GM12891 (cell line): ENCODE data around the gene CHD9.
"Not testable (repeated sequence)": the region's sequence is repeated elsewhere in the genome, so short reads cannot be mapped to it uniquely, and the experiment has no call there.

Source experiments
- DNase-seq: peaks from one replicate; pipeline ENCODE4 v3.0.0; 2011; ENCODE audit warnings: low spot score; ENCODE audit not compliant: insufficient read length
- FAIRE-seq: peaks from 2 replicates; lab custom pipeline; 2011; peaks lifted over from hg19 to GRCh38; lab: Jason Lieb, UNC
- PAX5 ChIP-seq: IDR thresholded peaks from 2 replicates; pipeline ENCODE4 v1.6.1; 2011; ENCODE audit warnings: low read length, moderate library complexity, mild to moderate bottlenecking; ENCODE audit not compliant: insufficient read depth, severe bottlenecking
- POLR2A ChIP-seq: IDR thresholded peaks from 2 replicates; pipeline ENCODE4 v1.6.1; 2011; ENCODE audit warnings: low read depth, low read length, control low read depth
- POLR2AphosphoS5 ChIP-seq: IDR thresholded peaks from 2 replicates; pipeline ENCODE4 v1.6.1; 2011; ENCODE audit warnings: low read depth, low read length, control low read depth
- POU2F2 ChIP-seq: IDR thresholded peaks from 2 replicates; pipeline ENCODE4 v1.6.1; 2011; ENCODE audit warnings: low read depth, mild to moderate bottlenecking, control low read depth, low read length, moderate library complexity
- SPI1 ChIP-seq: IDR thresholded peaks from 2 replicates; pipeline ENCODE4 v1.6.1; 2011; ENCODE audit warnings: low read depth, low read length, control low read depth
- TAF1 ChIP-seq: IDR thresholded peaks from 2 replicates; pipeline ENCODE4 v1.6.1; 2011; ENCODE audit warnings: low read depth, low read length, control low read depth

Gene CHD9

GRCh38 chr16:53061256-53061655, 6.5 kb downstream of the CHD9 start:
- FAIRE-seq (peak; percentile 31), DNase-seq (no peak)
- TF ChIP-seq TAF1, result no peak

DNA sequence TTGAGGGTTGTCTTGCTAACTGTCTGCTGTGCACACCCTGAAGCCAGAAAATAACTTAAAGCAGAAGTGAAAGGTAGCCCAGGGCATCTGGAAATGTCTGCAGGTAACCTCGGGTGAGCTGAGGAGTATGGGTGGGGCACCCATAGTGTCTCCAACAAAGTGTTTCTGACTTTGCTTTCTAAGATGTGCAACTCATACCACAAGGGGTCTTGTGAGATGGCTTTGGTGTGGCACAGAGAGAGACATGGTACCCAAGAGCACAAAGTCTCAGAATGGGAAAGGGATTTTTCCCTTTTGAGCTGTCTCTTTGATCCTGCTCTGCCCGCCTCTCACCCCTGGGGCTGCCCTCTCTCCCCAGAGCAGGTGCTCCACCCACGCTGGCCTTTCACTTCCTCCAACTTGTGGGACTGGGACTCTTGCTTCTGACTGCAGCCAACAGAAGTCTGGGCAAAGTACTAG, 6.9 kb downstream of the CHD9 start:
- DNase-seq, result no peak
- TF ChIP-seq POLR2A (no peak), POU2F2 (peak; percentile 91), TAF1 (no peak; the same call in 1 of the 2 replicates), PAX5 (no peak), SPI1 (peak; percentile 97), POLR2AphosphoS5 (no peak; the same call in 1 of the 2 replicates)
- peak; percentile 88 for FAIRE-seq

DNA sequence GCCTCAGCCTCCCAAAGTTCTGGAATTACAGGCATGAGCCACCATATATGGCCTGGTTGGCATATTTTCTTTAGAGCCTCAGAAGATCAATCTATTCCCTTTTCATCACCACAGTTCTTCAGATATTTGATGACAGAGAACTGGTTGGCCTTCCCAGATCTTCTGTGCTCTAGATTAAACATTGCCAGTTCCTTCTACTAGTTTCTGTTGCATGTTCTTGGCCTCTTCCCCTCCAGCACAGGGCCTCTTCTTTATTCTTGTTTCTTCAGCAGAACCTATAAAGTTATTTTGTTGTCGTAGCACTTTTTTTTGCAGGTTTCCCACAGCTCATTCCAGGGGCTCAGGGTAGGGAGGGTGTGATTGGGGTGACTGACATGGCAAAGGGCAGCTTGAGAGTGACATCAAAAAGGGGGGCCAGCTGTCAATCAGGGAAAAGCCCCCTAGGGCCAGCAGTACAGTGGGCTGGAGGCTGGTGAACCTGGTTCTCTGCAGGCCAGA, 9.3 kb downstream of the CHD9 start:
- FAIRE-seq (no peak), DNase-seq (no peak)
- TF ChIP-seq POLR2AphosphoS5 (no peak), SPI1 (peak; percentile 34; the same call in 1 of the 2 replicates)

GRCh38 chr16:53065461-53066061, 10.8 kb downstream of the CHD9 start:
- TF ChIP-seq SPI1, result no peak
- TF ChIP-seq POLR2A, result no peak
- no peak for TF ChIP-seq POLR2AphosphoS5
- TF ChIP-seq POU2F2, result no peak
- no peak for TF ChIP-seq PAX5
- no peak for TF ChIP-seq TAF1
- DNase-seq (no peak), FAIRE-seq (no peak)

- FAIRE-seq (no peak), DNase-seq (no peak)
- TF ChIP-seq POU2F2, result no peak
- TF ChIP-seq SPI1, result no peak
- TF ChIP-seq POLR2A, result no peak
- no peak for TF ChIP-seq TAF1
- TF ChIP-seq POLR2AphosphoS5, result no peak
- no peak for TF ChIP-seq PAX5
Measured at GRCh38 chr16:53067675-53068074, 12.9 kb downstream of the CHD9 start.

DNA sequence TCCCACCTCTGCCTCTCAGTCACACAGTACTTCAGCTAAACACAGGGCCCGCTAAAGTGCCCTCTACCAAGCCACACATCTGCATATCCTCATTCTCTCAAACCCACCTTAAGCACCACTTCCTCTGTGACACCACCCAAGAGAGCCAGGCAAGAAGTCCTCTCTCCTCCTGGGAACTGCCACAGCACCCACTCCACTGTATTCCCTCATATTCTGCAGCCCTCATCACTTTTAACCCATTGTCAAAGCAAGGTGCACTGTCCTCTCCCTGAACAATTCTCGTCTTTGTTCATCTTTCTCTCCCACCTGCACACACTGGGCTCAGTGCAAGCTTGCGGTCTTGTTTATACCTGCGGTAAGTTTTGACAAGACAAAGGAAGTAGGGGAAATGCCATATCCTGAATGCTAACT, 13.6 kb downstream of the CHD9 start:
- FAIRE-seq (peak; percentile 88), DNase-seq (no peak)
- TF ChIP-seq POLR2AphosphoS5 (no peak), POU2F2 (peak; percentile 95), SPI1 (peak; percentile 85), PAX5 (no peak)

- TF ChIP-seq PAX5, result no peak
- no peak for TF ChIP-seq SPI1
- no peak for DNase-seq
- FAIRE-seq, result peak; percentile 41
Measured at GRCh38 chr16:53069772-53070171, 15.0 kb downstream of the CHD9 start.

DNA sequence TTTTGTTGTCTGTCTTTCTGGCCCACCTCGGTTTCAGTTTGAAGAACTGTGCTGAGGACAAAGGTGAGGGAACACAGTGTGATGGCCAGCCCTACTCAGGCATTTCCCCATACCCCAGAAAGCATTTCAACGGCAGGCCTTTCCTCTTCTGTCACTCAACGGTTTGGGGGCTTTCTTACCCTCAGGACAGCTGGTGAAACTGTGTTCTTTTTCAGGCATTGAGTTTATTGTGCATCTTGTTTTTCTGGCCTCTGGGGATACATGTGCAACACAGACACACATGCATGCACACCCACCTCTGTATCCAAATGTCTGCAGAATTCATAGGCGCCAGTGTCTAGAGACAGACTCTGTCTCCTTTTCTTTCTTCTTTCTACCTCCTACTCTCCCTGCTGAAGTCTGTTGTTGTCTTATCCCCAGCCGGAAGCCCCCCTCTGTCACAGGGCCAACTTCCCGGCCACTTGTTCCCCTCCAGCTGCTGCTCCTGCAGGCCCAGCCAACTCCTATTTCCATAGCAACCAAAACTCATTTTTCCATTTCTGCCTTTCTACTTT, 17.0 kb downstream of the CHD9 start:
- FAIRE-seq (peak; percentile 89), DNase-seq (no peak)
- TF ChIP-seq POU2F2 (no peak), SPI1 (peak; percentile 42; the same call in 1 of the 2 replicates)

GRCh38 chr16:53073022-53073421, 18.2 kb downstream of the CHD9 start:
- TF ChIP-seq POLR2A (no peak), POU2F2 (no peak), SPI1 (no peak), PAX5 (no peak), TAF1 (no peak), POLR2AphosphoS5 (no peak)
- FAIRE-seq (no peak), DNase-seq (no peak)

- DNase-seq, FAIRE-seq: not testable (repeated sequence)
Measured at GRCh38 chr16:53074296-53074695, 19.5 kb downstream of the CHD9 start.

DNA sequence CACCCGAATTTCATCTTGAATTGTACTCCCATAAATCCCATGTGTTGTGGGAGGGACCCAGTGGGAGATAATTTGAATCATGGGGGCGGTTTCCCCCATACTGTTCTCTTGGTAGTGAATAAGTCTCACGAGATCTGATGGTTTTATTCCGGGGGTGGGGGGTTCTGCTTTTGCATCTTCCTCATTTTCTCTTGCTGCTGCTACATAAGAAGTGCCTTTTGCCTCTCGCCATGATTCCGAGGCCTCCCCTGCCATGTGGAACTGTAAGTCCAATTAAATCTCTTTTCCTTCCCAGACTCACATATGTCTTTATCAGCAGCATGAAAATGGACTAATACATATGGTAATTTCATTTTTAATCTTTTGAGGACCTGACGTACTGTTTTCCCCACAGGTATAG, 20.7 kb downstream of the CHD9 start:
- not testable (repeated sequence) for DNase-seq, FAIRE-seq
